Spleen (tissue), 11 donors: ENCODE measurements around the gene SPATA4. TPM values are rescaled to one million over a fixed set of nuclear protein-coding genes. Genes with fewer than 3 reads are reported as not detected.

Experiments
- DNase-seq: peaks from one replicate; pipeline ENCODE4 v3.0.0-alpha.2; 2020
- H3K27ac ChIP-seq, 8 donors: fragments of 200-600 bp; sonication (generic) in 7 of 8; 1 replicate in 4 of 8; 2 replicates in 4 of 8; pipeline versions ENCODE4 v1.5.0 to v1.8.0; 2016 to 2021; ENCODE audit warnings: inconsistent platforms in 4 of 8, mild to moderate bottlenecking in 4 of 8, moderate library complexity in 1 of 8
- H3K27me3 ChIP-seq, 7 donors: fragments of 200-600 bp; sonication (generic) in 6 of 7; replicated peaks in 1 of 7; 1 replicate in 4 of 7; 2 replicates in 3 of 7; pipeline versions ENCODE4 v1.5.0 to v1.8.0; 2016 to 2021; ENCODE audit warnings: inconsistent platforms in 3 of 7, mild to moderate bottlenecking in 1 of 7
- H3K36me3 ChIP-seq, 6 donors: fragments of 200-600 bp; sonication (generic) in 5 of 6; 1 replicate in 4 of 6; 2 replicates in 2 of 6; pipeline versions ENCODE4 v1.5.0 to v1.8.0; 2016 to 2021; ENCODE audit warnings: inconsistent platforms in 2 of 6
- H3K4me1 ChIP-seq, 6 donors: fragments of 200-600 bp; sonication (generic) in 5 of 6; 1 replicate in 3 of 6; 2 replicates in 3 of 6; pipeline versions ENCODE4 v1.5.0 to v1.8.0; 2016 to 2021; ENCODE audit warnings: inconsistent platforms in 3 of 6
- H3K4me3 ChIP-seq, 8 donors: fragments of 200-600 bp; sonication (generic) in 7 of 8; 1 replicate in 4 of 8; 2 replicates in 4 of 8; pipeline versions ENCODE4 v1.5.0 to v1.8.0; 2016 to 2021; ENCODE audit warnings: inconsistent platforms in 4 of 8, mild to moderate bottlenecking in 4 of 8, moderate library complexity in 2 of 8
- H3K9me3 ChIP-seq, 8 donors: fragments of 200-600 bp; sonication (generic) in 7 of 8; 1 replicate in 4 of 8; 2 replicates in 4 of 8; pipeline versions ENCODE4 v1.5.0 to v1.8.0; 2016 to 2021; ENCODE audit warnings: inconsistent platforms in 4 of 8
- CTCF ChIP-seq, 11 experiments: fragments of 200-600 bp in 7 of 11; fragments of 450-650 bp in 4 of 11; sonication (generic) in 4 of 11; IDR thresholded peaks in 8 of 11; conservative IDR thresholded peaks in 3 of 11; 1 replicate in 7 of 11; 2 replicates in 4 of 11; pipeline versions ENCODE4 v1.4.0 to v1.8.0; 2016 to 2021; ENCODE audit warnings: antibody characterized with exemption in 11 of 11, inconsistent platforms in 4 of 11, mild to moderate bottlenecking in 1 of 11
- POLR2A ChIP-seq, 3 donors: fragments of 450-650 bp; IDR thresholded peaks; one replicate each; pipeline ENCODE4 v1.5.1; 2017; ENCODE audit warnings: antibody characterized with exemption in 3 of 3, mild to moderate bottlenecking in 1 of 3
- POLR2AphosphoS5 ChIP-seq, 3 donors: sonication (generic); formaldehyde crosslinking; IDR thresholded peaks; one replicate each; pipeline ENCODE4 v1.5.1; 2017; ENCODE audit warnings: antibody characterized with exemption in 3 of 3
- WGBS, 5 donors: extraction: QIAGEN DNeasy Blood & Tissue Kit in 3 of 5; methylation state at CpG; one replicate each; pipeline versions ENCODE4 v1.1.5 to v1.1.7; 2013 to 2018; 5-methylcytosine and 5-hydroxymethylcytosine counted together
- intact Hi-C: fragments of 100-400 bp; cut with DNase I; formaldehyde crosslinking; loops from one replicate; pipeline ENCODE4 v1.15.0; 2023; ENCODE audit warnings: low total_unique reads
- polyA plus RNA-seq, 3 donors: library from polyadenylated mRNA; stranded (reverse); fragments of 200-250 nt; gene quantifications; one replicate each; pipeline ENCODE4 v1.2.1, GENCODE V29; 2013
- total RNA-seq, 7 donors: library from RNA; depleted of rRNA in 3 of 7; stranded (reverse); fragments of >200 nt in 3 of 7; fragmentation: NEBNext Ultra II Directional in 4 of 7; extraction: Animal tissue kit (Norgen Biotek cat#: 25700) in 4 of 7; gene quantifications; one replicate each; pipeline versions ENCODE4 v1.1.0 to v1.2.1, GENCODE V29; 2016 to 2021
- donor health status: healthy with polysubstance abuse.
- donor health status: DM: no; HTN: no; CAD: no; lungs with moderate emphysema.
- donor health status: DM: no; HTN: no; CAD: no.
- donor health status: Bipolar disorder and iron deficiency.
- donor health status: healthy.
- donor health status: DM: no; HTN: no; CAD: no.
- donor health status: DM: yes; HTN: yes; CAD: no.

Gene SPATA4
- total and polyA plus RNA-seq, 10 donors = not detected

- intact Hi-C loops = no loop called here
- TF ChIP-seq CTCF (IDR thresholded peaks at IDR 0.05 in 8 of 11, conservative IDR thresholded peaks at IDR 0.05 in 3 of 11) = no peak
- WGBS, 5 donors = 74 to 89% (median 79%) methylated on average over 7 of the region's 7 CpGs
- H3K9me3 ChIP-seq = no peaks in the 10 kb centered on the region
- no peaks in the 10 kb centered on the region for H3K4me1 ChIP-seq
- H3K4me3 ChIP-seq = no peak overlapping the region
- peak overlapping the region in 2 of 8 donors; percentile 30 to 43 for H3K27ac ChIP-seq
- no peaks in the 10 kb centered on the region for H3K27me3 ChIP-seq
- no peak for DNase-seq
- H3K36me3 ChIP-seq = no peaks in the 10 kb centered on the region
These were observed 42.8 kb upstream of the SPATA4 start for GRCh38 chr4:176238157-176238610.

DNA sequence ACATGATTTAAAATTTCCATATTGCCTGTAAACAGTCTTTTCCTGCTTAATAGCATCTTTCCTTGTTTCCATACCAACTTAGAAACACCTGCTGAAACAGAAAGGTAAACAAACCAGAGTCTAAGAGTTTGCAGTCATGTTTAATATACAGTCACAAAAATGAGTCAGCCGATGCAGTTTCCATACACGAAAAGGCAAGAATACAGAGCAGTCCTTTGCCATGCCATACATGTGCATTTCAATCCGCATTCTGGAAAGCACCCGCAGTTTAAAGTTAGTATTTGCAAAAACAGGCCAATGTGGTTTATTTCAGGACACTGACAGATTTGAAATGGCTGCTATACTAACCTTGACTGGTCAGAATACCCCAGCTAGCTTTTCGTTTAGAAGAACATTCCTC lies 41.6 kb upstream of the SPATA4 start:
- no peaks in the 10 kb centered on the region for H3K27me3 ChIP-seq
- WGBS, 5 donors = 78 to 84% (median 81%) methylated on average over 5 of the region's 5 CpGs
- H3K9me3 ChIP-seq = no peaks in the 10 kb centered on the region
- no peak overlapping the region for H3K4me3 ChIP-seq
- no peak overlapping the region for H3K27ac ChIP-seq
- H3K36me3 ChIP-seq = no peaks in the 10 kb centered on the region
- no peak for TF ChIP-seq POLR2A (IDR thresholded peaks at IDR 0.05)
- no peak for TF ChIP-seq CTCF (IDR thresholded peaks at IDR 0.05 in 8 of 11, conservative IDR thresholded peaks at IDR 0.05 in 3 of 11)
- TF ChIP-seq POLR2AphosphoS5 (IDR thresholded peaks at IDR 0.05) = no peak
- intact Hi-C loops = no loop called here
- no peaks in the 10 kb centered on the region for H3K4me1 ChIP-seq
- no peak for DNase-seq

GRCh38 chr4:176230836-176231235 lies 35.5 kb upstream of the SPATA4 start:
- TF ChIP-seq CTCF (IDR thresholded peaks at IDR 0.05 in 8 of 11, conservative IDR thresholded peaks at IDR 0.05 in 3 of 11) (no peak), POLR2AphosphoS5 (IDR thresholded peaks at IDR 0.05) (no peak), POLR2A (IDR thresholded peaks at IDR 0.05) (no peak)
- no peak for DNase-seq
- no peak overlapping the region for H3K27ac ChIP-seq
- H3K4me1 ChIP-seq = no peaks in the 10 kb centered on the region
- H3K27me3 ChIP-seq = no peaks in the 10 kb centered on the region
- WGBS, 5 donors = 82 to 90% (median 88%) methylated on average over 4 of the region's 4 CpGs
- H3K36me3 ChIP-seq = no peaks in the 10 kb centered on the region
- intact Hi-C loops = no loop called here
- no peaks in the 10 kb centered on the region for H3K9me3 ChIP-seq
- no peak overlapping the region for H3K4me3 ChIP-seq

- no peak for DNase-seq
- Histone ChIP-seq H3K4me3 (no peak overlapping the region), H3K9me3 (no peaks in the 10 kb centered on the region), H3K4me1 (no peaks in the 10 kb centered on the region), H3K36me3 (no peaks in the 10 kb centered on the region), H3K27ac (no peak overlapping the region), H3K27me3 (no peaks in the 10 kb centered on the region)
- no peak for TF ChIP-seq POLR2A (IDR thresholded peaks at IDR 0.05)
- TF ChIP-seq CTCF (IDR thresholded peaks at IDR 0.05 in 8 of 11, conservative IDR thresholded peaks at IDR 0.05 in 3 of 11) = no peak
- TF ChIP-seq POLR2AphosphoS5 (IDR thresholded peaks at IDR 0.05) = no peak
- WGBS, 5 donors = 56 to 72% (median 63%) methylated on average over 4 of the region's 4 CpGs
- intact Hi-C loops = no loop called here
These were observed 34.3 kb upstream of the SPATA4 start for GRCh38 chr4:176229645-176230044.
